CD4-positive, alpha-beta T cell treated with Interferon gamma for 1 hour (primary cell): ENCODE data around the gene APMAP.

Experiments
- DNase-seq: peaks from one replicate; pipeline ENCODE4 v3.0.0-alpha.2; 2020

The APMAP gene

GRCh38 chr20:24985802-24986201 lies 6.7 kb downstream of the APMAP start:
- no peak for DNase-seq

DNA sequence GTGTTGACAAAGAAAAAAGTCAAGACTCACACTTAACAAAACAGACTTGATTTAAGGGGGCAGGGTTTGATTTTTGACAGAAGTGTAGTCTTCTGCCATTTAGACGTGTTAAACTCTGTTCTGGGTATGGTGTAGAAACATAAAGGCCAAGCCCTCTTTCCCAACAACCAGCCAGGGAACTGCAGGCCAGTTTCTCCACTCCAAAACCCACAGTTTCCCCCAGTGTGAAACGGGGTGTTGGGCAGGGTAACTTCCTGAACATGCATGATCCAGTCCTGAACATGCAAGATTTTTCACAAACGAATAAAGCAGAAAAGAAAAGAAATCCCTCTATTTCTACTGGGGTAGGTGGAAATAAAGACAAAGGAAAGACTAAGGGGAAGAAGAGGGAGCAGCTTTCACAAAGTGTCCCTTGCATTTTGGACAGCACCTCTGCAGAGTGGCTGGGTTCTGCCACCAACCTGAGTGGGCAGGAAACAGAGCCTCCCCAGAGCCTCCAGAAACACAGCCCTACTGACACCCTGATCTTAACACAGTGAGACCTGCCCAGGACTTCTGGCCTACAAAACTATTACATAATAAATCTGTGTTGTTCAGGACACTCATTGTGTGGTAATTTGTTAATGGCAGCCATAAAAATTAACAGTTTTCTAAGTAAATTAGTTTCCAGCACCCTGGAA lies 7.5 kb downstream of the APMAP start:
- no peak for DNase-seq

- no peak for DNase-seq
These were observed 8.7 kb downstream of the APMAP start for GRCh38 chr20:24983896-24984295.

DNA sequence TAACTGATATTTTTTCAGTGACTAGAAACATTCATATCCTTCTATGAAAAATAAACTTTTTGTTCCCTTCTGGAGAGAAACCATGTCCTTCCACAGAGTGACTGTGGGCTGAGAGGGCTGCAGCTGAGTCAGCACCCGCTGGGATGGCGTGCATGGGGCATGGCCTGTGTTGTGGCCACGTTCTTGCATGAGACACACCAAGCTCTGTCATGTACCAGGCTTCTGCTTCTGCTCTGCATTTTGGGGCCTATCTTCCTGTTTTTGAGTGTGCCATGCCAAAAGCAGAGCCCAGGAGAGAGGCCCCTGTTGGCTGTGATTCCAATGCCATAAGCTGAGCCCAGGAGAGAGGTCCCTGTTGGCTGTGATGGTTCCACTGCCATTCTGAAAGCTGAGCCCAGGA lies 10.8 kb downstream of the APMAP start:
- DNase-seq: peak; percentile 47

DNA sequence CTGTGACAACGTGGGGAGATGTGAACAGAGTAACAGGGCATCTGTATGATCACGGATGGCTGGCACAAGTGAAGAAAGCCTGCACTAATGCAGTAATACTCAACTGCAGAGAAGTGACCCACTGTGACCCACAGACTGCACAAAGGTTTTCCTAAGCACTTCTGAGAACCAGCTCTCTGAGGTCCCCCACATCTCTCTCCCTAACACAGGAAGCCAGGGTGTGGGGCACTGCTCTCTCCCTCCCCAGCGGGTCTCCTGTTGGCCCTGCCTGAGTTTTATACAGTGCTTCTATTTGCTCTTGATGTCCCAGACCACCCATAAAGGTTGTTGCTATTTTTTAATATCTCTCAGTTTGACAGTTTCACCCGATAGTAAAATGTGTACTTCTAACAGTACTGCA lies 11.3 kb downstream of the APMAP start:
- no peak for DNase-seq

GRCh38 chr20:24980291-24981053 lies 12.1 kb downstream of the APMAP start:
- no peak for DNase-seq

GRCh38 chr20:24979036-24979960 lies 13.3 kb downstream of the APMAP start:
- no peak for DNase-seq

GRCh38 chr20:24978513-24978912 lies 14.0 kb downstream of the APMAP start:
- DNase-seq: no peak

DNA sequence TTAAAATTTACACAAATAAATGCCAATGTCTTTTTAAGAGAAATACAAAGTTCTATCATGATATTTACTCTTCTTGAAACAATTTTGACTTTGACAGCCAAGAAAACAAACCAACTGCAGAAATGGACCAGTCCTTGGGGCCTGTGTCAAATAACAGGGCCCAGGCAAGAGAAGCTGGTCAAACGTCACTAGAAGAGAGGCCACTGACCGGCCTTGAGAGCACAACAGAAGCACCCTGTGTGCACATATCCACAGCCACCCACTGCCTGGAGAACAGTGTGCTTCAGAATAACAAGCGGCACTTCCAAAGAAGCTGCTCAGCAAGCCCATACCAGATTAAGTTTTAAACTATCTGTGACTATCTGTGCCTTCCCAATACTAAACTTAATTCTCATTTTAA lies 14.8 kb downstream of the APMAP start:
- no peak for DNase-seq

DNA sequence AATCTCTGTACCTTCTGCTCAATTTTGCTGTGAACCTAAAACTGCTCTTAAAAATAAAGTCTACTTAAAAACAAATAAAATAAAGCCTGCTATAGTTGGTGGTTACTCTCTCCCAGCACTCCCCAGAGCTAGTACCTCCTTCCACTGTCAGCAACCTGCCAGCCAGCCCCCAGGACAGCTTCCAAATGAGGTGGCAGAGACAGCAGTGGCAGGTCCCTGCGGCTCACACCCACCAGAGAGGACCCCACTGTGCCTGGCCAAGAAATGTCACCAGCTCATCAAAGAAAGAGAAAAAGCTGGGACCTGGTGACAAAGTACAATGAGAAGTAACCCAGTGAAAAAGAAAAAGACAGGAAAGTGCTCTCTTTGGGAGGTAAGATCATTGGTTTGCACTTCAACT lies 15.2 kb downstream of the APMAP start:
- no peak for DNase-seq

GRCh38 chr20:24972341-24972740 lies 20.2 kb downstream of the APMAP start:
- no peak for DNase-seq

DNA sequence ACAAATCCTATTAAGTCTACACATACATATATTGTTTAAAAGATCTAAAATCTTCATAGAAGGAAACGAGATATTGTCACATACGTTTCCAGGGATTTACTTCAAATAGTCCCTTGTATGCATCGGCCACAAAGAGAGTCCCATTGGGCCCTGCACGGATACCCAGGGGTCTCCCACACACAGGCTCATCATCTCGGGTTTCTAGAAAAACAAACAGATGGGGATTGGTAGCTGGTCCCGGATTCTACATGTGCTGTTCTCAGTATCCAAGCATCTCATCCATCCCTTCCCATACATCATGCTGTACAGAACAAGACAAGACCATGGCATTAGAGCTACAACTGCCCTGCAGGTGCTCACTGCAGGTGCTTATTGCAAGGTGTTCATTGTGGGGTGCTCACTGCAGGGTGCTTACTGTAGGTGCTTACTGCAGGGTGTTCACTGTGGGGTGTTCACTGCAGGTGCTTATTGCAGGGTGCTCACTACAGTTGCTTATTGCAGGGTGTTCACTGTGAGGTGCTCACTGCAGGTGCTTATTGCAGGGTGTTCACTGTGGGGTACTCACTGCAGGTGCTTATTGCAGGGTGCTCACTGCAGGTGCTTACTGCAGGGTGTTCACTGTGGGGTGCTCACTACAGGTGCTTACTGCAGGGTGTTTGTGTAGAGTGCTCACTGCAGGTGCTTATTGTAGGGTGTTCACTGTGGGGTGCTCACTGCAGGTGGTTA lies 21.0 kb downstream of the APMAP start:
- DNase-seq: no peak

GRCh38 chr20:24970754-24971153 lies 21.8 kb downstream of the APMAP start:
- no peak for DNase-seq

DNA sequence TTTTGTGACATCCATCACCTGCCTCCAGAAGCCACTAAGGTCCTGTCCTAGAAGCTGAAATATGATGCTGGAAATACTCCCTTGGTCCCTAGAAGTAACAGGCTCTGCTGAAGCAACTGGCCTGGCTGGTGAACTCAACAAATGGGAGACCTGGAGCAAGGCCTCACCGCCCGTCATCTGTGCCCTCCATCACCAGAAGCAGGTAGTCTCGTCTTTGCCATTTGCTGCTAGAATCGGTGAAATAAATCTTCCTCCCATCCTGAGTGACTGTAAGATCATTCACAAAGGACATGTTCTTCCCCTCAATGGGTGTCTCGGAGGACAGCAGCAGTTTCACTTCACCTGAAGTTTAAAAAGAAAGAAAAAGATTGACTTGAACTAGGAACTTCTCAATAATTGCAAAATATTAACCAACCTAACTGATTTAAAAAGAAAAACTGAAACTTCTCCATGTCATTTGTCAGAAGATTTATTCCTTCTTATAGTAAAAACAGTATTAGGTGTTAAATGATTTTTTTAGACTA lies 22.5 kb downstream of the APMAP start:
- no peak for DNase-seq

DNA sequence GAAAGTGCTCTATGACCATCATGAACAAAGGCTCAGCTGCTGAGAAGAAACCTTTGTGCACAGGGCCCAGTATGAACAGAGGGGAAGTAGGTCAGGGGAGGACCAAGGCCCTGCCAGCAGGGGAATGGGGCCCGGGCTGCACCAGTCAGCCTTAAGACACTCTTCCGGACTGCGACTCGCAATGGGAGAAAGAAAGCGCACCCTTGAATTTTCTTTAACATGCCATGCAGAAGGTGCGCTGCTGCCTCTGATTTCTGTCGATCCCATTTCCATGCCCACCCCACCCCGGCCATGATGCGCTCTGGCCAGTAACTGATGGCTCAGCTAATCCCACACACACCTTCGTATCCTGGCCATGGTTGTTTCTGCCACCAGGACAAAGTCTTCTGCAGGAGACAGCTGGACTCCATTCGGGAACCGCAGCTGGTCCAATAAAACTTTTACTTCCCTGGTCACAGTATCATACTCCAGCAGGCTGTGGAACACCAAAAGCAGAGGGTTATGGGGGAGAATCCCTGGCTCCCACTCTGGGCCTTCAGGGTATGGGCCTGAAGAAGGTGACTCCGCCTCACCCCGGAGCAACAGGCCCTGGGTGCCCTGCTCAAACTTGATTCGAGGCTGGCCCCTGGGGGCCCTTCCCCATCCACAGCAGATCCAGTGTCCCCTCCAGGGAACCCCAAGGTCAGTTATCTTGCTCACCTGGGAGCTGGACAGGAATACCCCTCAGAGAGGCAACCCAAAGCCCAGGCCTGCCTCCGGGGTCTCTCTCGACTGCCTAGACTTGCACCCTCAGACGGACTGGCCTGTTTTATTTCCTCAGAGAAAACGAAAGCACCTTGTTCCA lies 23.1 kb downstream of the APMAP start:
- DNase-seq: no peak

DNA sequence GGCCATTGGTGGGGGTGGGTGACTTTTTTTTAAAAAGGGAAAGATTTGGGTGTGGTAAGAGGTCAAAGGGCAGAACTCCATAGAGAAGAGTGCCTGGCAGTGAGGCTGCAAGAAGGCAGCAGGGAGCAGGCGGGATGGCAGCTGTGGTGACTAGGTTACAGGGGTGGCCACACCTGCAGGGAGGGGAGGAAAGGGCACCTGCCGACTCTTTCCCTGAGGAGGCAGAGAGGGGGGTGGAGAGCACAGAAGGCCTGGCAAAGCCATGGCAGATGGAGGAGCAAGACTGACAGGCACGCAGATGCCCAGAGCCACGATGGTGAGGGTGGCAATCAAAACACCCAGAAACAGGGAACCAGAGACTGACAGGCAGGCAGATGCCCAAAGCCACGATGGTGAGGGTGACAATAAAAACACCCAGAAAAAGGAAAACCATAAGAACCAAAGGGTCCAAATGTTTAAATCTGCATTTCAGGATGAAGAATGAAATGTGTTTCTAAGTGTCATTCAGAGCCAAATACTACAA lies 24.2 kb downstream of the APMAP start:
- DNase-seq: no peak

GRCh38 chr20:24966317-24967012 lies 26.1 kb downstream of the APMAP start:
- no peak for DNase-seq

DNA sequence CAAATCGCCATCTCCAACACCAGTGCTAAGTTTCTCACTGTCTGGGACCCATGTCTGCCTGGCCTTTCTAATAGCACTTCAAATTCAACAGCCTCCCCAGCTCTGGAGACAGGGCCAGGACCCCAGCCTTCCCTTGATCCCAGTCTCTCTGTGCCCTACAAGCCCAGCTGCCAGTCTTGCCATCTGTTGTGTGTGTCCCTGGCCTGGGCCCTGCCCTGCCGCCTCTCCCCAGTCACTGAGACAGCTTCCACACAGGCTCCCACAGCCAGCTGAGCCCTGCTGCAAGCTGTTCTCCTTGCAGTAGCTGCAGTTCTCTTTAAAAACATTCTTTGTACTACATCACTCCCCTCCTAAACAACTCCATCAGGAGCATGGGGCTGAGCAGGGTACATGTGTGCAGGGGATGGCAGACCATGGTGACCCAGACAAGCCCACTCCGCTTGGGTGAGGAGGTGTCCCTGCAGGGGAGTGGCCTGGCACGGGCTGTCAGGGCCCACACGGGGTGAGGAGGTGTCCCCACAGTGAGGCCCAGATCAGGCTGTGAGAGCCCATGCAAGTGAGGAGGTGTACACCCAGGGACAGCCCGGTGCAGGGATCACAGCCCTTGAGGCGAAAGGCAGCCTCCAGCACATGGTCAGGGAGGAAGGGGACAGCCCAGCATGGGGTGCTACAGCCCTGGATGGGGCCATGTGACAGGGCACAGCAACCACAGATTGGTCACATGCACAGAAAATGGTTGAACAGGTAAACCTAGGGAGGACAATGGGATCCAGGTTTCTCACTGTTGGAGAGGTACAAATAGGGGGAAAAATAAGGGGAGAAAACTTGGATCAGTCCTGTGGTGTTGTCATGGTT lies 27.3 kb downstream of the APMAP start:
- DNase-seq: no peak

DNA sequence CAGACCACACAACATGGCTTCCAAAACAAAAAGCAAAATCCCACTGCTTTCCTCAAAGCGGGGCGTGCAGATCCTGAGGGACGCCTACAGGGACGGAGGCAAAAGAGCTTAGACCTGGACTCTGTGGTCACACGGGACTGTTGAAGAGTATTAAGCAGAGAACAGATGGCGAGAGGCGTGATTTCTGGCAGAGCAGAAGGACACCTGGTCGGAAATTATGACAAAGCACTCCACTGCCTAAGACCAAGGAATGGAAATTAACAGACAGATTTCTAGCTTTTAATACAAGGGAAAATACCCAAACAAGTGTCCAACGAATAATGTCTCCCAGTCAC lies 28.1 kb downstream of the APMAP start:
- no peak for DNase-seq
